ENCODE results near the gene OR6V1. TPM values are rescaled to one million over a fixed set of nuclear protein-coding genes. Genes with fewer than 3 reads are reported as not detected.

The OR6V1 gene
- total RNA-seq, 1 donor, result not detected

GRCh38 chr7:143050931-143051330 lies 1.2 kb upstream of the OR6V1 start:
- no peak for TF ChIP-seq CTCF (IDR thresholded peaks at IDR 0.05; ENCODE audit: insufficient read depth, low read depth, low read length)
- no peak overlapping the region for H3K4me3 ChIP-seq (ENCODE audit: low read depth, low read length)
- DNase-seq (ENCODE audit: low read depth), result no peak

GRCh38 chr7:143054621-143055020 lies 2.5 kb downstream of the OR6V1 start:
- no peak for DNase-seq (ENCODE audit: low read depth)
- H3K4me3 ChIP-seq (ENCODE audit: low read depth, low read length), result no peak overlapping the region
- TF ChIP-seq CTCF (IDR thresholded peaks at IDR 0.05; ENCODE audit: insufficient read depth, low read depth, low read length), result no peak

DNA sequence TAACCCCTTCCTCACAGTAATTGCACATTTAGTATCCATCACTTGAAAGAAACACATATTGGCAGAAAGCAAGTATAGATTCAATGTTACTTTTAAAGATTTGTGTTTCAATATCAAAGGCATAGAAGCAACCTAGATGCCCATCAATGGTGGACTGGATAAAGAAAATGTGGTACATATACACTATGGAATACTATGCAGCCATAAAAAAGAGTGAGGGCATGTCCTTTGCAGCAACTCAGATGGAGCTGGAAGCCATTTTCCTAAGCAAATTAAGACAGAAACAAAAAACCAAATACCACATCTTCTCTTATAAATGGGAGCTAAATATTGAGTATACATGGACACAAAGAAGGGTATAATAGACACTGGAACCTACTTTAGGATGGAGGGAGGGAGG lies 3.6 kb downstream of the OR6V1 start:
- no peak for DNase-seq (ENCODE audit: low read depth)
- H3K4me3 ChIP-seq (ENCODE audit: low read depth, low read length), result no peak overlapping the region
- TF ChIP-seq CTCF (IDR thresholded peaks at IDR 0.05; ENCODE audit: insufficient read depth, low read depth, low read length), result no peak

- TF ChIP-seq CTCF (IDR thresholded peaks at IDR 0.05; ENCODE audit: insufficient read depth, low read depth, low read length), result no peak
- no peak for DNase-seq (ENCODE audit: low read depth)
These were observed 11.6 kb downstream of the OR6V1 start for GRCh38 chr7:143063741-143064140.

GRCh38 chr7:143068446-143068845 lies 16.3 kb downstream of the OR6V1 start:
- no peak for TF ChIP-seq CTCF (IDR thresholded peaks at IDR 0.05; ENCODE audit: insufficient read depth, low read depth, low read length)
- no peak overlapping the region for H3K4me3 ChIP-seq (ENCODE audit: low read depth, low read length)
- no peak for DNase-seq (ENCODE audit: low read depth)

More at GRCh38 chr7:143063741-143064140, 11.6 kb downstream of the OR6V1 start:
- H3K4me3 ChIP-seq (ENCODE audit: low read depth, low read length), result no peak overlapping the region

DNA sequence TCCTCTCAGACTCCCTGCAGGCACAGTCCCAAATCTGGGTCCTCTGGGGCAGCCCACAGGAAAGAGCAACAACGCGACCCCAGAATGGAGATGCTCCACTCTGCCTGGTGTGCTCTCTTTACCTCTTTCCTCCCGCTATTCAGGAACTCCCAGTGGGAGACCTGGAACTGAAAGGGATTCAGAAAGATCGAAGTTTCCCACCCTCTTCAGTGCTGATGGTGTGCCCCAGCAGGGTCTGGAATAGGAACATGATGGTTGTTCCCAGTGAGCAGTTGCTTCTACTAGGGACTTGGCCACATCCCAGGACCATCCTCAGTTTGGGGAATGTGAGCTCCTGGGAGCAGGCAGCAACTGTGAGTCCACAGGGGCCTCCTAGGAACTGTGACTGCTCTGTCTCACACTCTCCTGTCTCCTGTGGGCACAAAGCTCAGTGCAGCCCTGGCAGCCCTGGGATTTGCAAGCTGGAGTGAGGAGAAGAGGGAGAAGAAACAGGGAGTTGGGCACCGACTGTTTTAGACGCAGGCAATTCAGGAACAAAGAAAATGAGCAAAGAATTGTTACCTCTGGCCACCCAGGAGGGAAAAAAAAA lies 17.9 kb downstream of the OR6V1 start:
- no peak for TF ChIP-seq CTCF (IDR thresholded peaks at IDR 0.05; ENCODE audit: insufficient read depth, low read depth, low read length)
- DNase-seq (ENCODE audit: low read depth), result no peak
- no peak overlapping the region for H3K4me3 ChIP-seq (ENCODE audit: low read depth, low read length)

- no peak for DNase-seq (ENCODE audit: low read depth)
- TF ChIP-seq CTCF (IDR thresholded peaks at IDR 0.05; ENCODE audit: insufficient read depth, low read depth, low read length), result no peak
- no peak overlapping the region for H3K4me3 ChIP-seq (ENCODE audit: low read depth, low read length)
These were observed 21.4 kb downstream of the OR6V1 start for GRCh38 chr7:143073556-143073955.

Data from fibroblast of villous mesenchyme (primary cell).